Measurements from ENCODE around the gene ALG14. TPM values are rescaled to one million over a fixed set of nuclear protein-coding genes. Genes with fewer than 3 reads are reported as not detected.

Gene ALG14
- total RNA-seq, 4 donors from 2014 or later: 1.9 to 3.3 (median 2.6) TPM; not detected in 1

DNA sequence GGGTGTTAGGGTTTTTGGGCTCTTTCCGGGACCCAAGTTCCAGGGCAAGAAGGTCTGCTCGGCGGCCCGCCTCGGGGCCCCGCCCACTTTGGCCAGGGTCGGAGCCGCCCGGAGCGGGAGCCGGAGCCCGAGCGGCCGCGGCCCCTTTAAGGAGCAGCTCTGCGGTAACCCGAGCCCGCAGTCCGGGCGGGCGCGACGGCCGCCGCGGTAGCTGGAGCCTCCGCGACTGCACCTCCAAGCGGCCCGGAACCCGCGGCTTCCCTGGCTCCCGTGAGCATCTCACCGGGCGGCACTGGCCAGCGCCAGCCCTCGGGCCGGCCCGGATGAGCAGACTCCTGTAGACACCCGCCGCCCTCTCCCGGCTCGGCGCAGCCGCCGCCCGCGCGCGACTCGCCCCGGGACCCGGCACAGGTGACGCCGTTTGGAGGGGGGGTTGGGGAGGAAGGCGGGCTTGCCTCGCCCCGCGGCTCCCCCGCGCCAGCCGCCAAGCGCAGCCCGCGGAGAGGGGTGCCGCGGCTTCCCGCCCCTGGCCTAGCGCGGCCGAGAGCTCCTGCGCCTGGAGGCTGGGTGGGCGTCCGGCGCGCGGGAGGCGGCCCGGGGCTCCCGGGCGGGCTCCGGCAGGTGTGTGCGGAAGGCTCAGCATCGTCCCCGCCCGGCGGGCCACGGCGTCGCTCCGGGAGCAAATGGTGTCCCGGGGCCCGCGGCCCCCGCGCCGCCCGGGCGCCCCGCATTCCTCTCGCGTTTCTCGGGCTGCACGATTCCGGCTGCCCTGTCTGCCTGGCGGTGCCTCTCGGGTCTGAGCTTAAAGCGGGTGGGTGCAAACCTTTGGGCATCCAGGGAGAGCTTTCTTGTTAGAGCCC, 44.7 kb upstream of the ALG14 start, which contains the start of gene TLCD4:
TLCD4 (plus strand) TSS at position 149 of the 860 bp plus-strand sequence. CDS start 26,547 bp downstream, outside the sequence.
- Histone ChIP-seq H3K27ac (peak within 1 kb of the TSS; percentile 74 to 88 (median 78)), H3K9me3 (no peaks in the 10 kb centered on the region), H3K27me3 (no peaks in the 10 kb centered on the region), H3K4me1 (peaks cover 0 to 5% (median 2%) of the 10 kb centered on the region in 4 donors), H3K4me3 (peak within 1 kb of the TSS; percentile 78 to 97 (median 92)), H3K36me3 (no peaks in the 10 kb centered on the region)
- peak; percentile 44 to 57 for TF ChIP-seq POLR2A (IDR thresholded peaks at IDR 0.05)
- TF ChIP-seq, protein P1, sequence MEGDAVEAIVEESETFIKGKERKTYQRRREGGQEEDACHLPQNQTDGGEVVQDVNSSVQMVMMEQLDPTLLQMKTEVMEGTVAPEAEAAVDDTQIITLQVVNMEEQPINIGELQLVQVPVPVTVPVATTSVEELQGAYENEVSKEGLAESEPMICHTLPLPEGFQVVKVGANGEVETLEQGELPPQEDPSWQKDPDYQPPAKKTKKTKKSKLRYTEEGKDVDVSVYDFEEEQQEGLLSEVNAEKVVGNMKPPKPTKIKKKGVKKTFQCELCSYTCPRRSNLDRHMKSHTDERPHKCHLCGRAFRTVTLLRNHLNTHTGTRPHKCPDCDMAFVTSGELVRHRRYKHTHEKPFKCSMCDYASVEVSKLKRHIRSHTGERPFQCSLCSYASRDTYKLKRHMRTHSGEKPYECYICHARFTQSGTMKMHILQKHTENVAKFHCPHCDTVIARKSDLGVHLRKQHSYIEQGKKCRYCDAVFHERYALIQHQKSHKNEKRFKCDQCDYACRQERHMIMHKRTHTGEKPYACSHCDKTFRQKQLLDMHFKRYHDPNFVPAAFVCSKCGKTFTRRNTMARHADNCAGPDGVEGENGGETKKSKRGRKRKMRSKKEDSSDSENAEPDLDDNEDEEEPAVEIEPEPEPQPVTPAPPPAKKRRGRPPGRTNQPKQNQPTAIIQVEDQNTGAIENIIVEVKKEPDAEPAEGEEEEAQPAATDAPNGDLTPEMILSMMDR (IDR thresholded peaks at IDR 0.05): no peak
- DNase-seq: peak; percentile 32 to 83 (median 71)

DNA sequence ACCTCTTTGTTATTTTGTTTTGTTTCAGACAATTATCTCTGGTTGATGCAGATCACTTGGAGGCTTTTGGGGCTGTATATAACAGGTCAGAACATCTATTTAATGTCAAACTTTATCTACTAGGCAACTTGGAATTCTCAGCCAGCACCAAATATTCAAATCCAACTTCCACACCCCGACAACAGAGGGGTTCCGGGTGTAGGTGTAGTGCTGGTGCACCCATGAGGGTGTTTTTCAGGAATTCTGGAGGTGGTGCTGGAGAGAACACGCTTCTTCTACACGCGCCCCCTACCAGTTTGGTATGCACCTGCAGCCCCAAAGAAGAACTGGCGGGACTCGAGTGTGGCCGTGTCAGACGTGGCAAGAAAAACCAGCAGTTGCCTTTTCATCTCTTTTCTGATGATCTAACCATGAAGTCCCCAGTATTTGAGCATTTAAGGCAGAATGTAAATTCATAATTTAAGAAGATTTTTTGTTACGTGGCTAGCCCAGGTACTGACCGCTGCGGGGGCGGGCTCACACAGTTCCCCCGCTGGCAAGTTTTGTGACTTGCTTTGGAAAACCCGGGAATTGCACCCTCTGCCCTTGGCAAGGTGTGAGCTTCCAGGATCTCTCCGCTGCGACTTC, 43.9 kb upstream of the ALG14 start:
- H3K4me3 ChIP-seq: peak overlapping the region; percentile 78 to 97 (median 92)
- H3K4me1 ChIP-seq: peaks cover 0 to 5% (median 2%) of the 10 kb centered on the region in 4 donors
- peak overlapping the region; percentile 74 to 88 (median 78) for H3K27ac ChIP-seq
- TF ChIP-seq, protein P1 (IDR thresholded peaks at IDR 0.05): peak in 5 of 6 experiments; percentile 50 to 69 (median 63)
- no peak for TF ChIP-seq POLR2A (IDR thresholded peaks at IDR 0.05)
- no peaks in the 10 kb centered on the region for H3K9me3 ChIP-seq
- no peaks in the 10 kb centered on the region for H3K36me3 ChIP-seq
- peak in 2 of 3 donors; percentile 66 to 83 for DNase-seq
- no peaks in the 10 kb centered on the region for H3K27me3 ChIP-seq

DNA sequence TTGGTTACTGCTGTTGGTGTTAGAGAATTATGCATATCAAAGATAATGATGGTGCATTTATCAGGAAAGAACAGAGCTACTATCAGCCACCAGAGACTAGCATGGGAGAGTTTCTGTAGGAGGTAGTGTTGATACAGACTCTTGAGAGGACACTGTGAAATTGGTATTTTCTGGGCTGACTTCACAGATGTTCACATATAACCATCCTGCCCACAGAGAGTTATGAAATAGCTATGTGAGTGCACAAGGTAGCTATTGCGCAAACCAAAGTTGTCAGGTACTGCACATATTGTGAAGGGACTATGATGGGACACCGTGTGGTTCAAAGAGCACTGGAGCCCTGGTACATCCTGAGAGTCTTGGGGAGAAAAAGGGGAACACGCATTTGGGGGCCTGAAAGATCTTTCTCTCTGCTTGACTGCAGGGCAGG, 43.0 kb upstream of the ALG14 start:
- Histone ChIP-seq H3K36me3 (no peaks in the 10 kb centered on the region), H3K27ac (no peak overlapping the region), H3K27me3 (no peaks in the 10 kb centered on the region), H3K4me3 (no peak overlapping the region), H3K9me3 (no peaks in the 10 kb centered on the region), H3K4me1 (peaks cover 0 to 5% (median 2%) of the 10 kb centered on the region in 4 donors)
- no peak for DNase-seq
- TF ChIP-seq POLR2A (IDR thresholded peaks at IDR 0.05): no peak
- TF ChIP-seq, protein P1 (IDR thresholded peaks at IDR 0.05): peak in 1 of 6 experiments; percentile 3

DNA sequence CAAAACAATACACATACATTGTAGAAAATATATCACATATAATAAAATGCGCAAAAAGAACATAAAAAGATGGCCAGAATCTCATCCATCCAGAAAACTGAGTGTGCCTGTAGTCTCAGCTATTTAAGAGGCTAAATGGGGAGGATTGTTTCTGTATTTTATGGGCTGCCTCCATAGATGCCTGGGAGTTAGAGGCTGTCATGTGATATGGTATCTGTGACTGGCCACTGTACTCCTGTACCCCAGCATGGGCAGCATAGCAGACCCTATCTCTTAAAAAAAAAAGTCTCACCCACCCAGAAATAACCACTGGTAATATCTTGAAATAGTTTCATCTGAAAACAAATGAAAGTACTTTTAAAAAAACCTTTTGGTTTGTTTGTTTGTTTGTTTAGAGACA, 40.9 kb upstream of the ALG14 start:
- H3K36me3 ChIP-seq: no peaks in the 10 kb centered on the region
- H3K4me3 ChIP-seq: no peak overlapping the region
- no peak for DNase-seq
- TF ChIP-seq, protein P1 (IDR thresholded peaks at IDR 0.05): no peak
- TF ChIP-seq POLR2A (IDR thresholded peaks at IDR 0.05): no peak
- H3K27me3 ChIP-seq: no peaks in the 10 kb centered on the region
- H3K4me1 ChIP-seq: peaks cover 0 to 5% (median under 1%) of the 10 kb centered on the region in 4 donors
- no peak overlapping the region for H3K27ac ChIP-seq
- H3K9me3 ChIP-seq: no peaks in the 10 kb centered on the region

DNA sequence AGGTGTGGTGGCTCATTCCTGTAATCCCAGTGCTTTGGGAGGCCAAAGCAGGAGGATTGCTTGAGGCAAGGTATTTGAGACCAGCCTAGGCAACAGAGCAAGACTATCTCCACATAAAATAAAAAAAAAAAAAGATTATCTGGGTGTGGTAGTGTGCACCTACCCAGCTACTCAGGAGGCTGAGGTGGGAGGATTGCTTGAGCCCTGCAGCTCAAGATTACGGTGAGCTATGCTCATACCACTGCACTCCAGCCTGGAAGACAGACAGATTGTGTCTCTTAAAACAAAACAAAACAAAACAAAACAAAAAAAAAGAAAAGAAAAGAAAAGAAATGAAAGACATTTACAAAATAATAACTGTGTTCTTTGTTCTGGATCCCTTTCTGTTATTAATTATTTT, 38.3 kb upstream of the ALG14 start:
- TF ChIP-seq, protein P1 (IDR thresholded peaks at IDR 0.05): no peak
- TF ChIP-seq POLR2A (IDR thresholded peaks at IDR 0.05): no peak
- Histone ChIP-seq H3K27me3 (no peaks in the 10 kb centered on the region), H3K36me3 (no peaks in the 10 kb centered on the region), H3K27ac (no peak overlapping the region), H3K4me1 (no peaks in the 10 kb centered on the region), H3K9me3 (no peaks in the 10 kb centered on the region), H3K4me3 (no peak overlapping the region)
- DNase-seq: no peak

All from Peyer's patch (tissue), 4 donors.